ENCODE results near the gene MAL. TPM values are rescaled to one million over a fixed set of nuclear protein-coding genes. Genes with fewer than 3 reads are reported as not detected.

The MAL gene
- not detected in 2 replicates for total RNA-seq (2014; rRNA removed; shearing (Covaris generic); ENCODE audit: low replicate concordance)

GRCh38 chr2:95025406-95026319 is at the start of gene MAL:
TSS of gene MAL (plus strand) at chr2:95025708. CDS start at chr2:95025793, 85 bp downstream.
- no peak within 1 kb of the TSS for H3K4me3 ChIP-seq (ENCODE audit: low read length)
- H3K9me3 ChIP-seq (ENCODE audit: low read length) = no peaks in the 10 kb centered on the region
- H3K4me2 ChIP-seq (ENCODE audit: low read depth, low read length, poor library complexity, severe bottlenecking) = no peak within 1 kb of the TSS
- no peak within 1 kb of the TSS for H2AFZ ChIP-seq (ENCODE audit: low read length)
- no peak within 1 kb of the TSS for H3K27ac ChIP-seq (ENCODE audit: low read length)
- no peaks in the 10 kb centered on the region for H3K4me1 ChIP-seq (ENCODE audit: low read length)
- no peaks in the 10 kb centered on the region for H3K36me3 ChIP-seq (ENCODE audit: insufficient read depth, low read length)
- no peaks in the 10 kb centered on the region for H3K9me2 ChIP-seq (replicated peaks; ENCODE audit: insufficient read depth, low read length)
- H3K9ac ChIP-seq (ENCODE audit: low read length) = no peak within 1 kb of the TSS
- DNase-seq = no peak
- H3K27me3 ChIP-seq (ENCODE audit: low read length) = no peaks in the 10 kb centered on the region
- no peaks in the 10 kb centered on the region for H3K79me2 ChIP-seq (ENCODE audit: low read length)
- H4K20me1 ChIP-seq (ENCODE audit: insufficient read depth, low read depth, low read length) = no peaks in the 10 kb centered on the region

- Histone ChIP-seq H3K4me2 (ENCODE audit: low read depth, low read length, poor library complexity, severe bottlenecking) (no peak overlapping the region), H4K20me1 (ENCODE audit: insufficient read depth, low read depth, low read length) (no peaks in the 10 kb centered on the region), H3K4me3 (ENCODE audit: low read length) (no peak overlapping the region), H3K9me3 (ENCODE audit: low read length) (no peaks in the 10 kb centered on the region), H3K9me2 (replicated peaks; ENCODE audit: insufficient read depth, low read length) (no peaks in the 10 kb centered on the region), H3K36me3 (ENCODE audit: insufficient read depth, low read length) (no peaks in the 10 kb centered on the region), H3K27ac (ENCODE audit: low read length) (no peak overlapping the region), H2AFZ (ENCODE audit: low read length) (no peak overlapping the region), H3K9ac (ENCODE audit: low read length) (no peak overlapping the region), H3K4me1 (ENCODE audit: low read length) (no peaks in the 10 kb centered on the region), H3K79me2 (ENCODE audit: low read length) (no peaks in the 10 kb centered on the region), H3K27me3 (ENCODE audit: low read length) (no peaks in the 10 kb centered on the region)
- DNase-seq = no peak
Observed at GRCh38 chr2:94977826-94978225, 47.7 kb upstream of the MAL start.

GRCh38 chr2:94978917-94979316 is 46.6 kb upstream of the MAL start:
- Histone ChIP-seq H3K4me2 (ENCODE audit: low read depth, low read length, poor library complexity, severe bottlenecking) (no peak overlapping the region), H3K27me3 (ENCODE audit: low read length) (no peaks in the 10 kb centered on the region), H3K9ac (ENCODE audit: low read length) (no peak overlapping the region), H3K79me2 (ENCODE audit: low read length) (no peaks in the 10 kb centered on the region), H3K9me2 (replicated peaks; ENCODE audit: insufficient read depth, low read length) (no peaks in the 10 kb centered on the region), H3K27ac (ENCODE audit: low read length) (no peak overlapping the region), H3K4me1 (ENCODE audit: low read length) (no peaks in the 10 kb centered on the region), H2AFZ (ENCODE audit: low read length) (no peak overlapping the region), H3K4me3 (ENCODE audit: low read length) (no peak overlapping the region), H3K9me3 (ENCODE audit: low read length) (no peaks in the 10 kb centered on the region), H3K36me3 (ENCODE audit: insufficient read depth, low read length) (no peaks in the 10 kb centered on the region), H4K20me1 (ENCODE audit: insufficient read depth, low read depth, low read length) (no peaks in the 10 kb centered on the region)
- no peak for DNase-seq

GRCh38 chr2:94979406-94980375 is 45.8 kb upstream of the MAL start:
- DNase-seq = no peak
- no peaks in the 10 kb centered on the region for H3K27me3 ChIP-seq (ENCODE audit: low read length)
- H3K27ac ChIP-seq (ENCODE audit: low read length) = no peak overlapping the region
- H3K4me3 ChIP-seq (ENCODE audit: low read length) = no peak overlapping the region
- H3K79me2 ChIP-seq (ENCODE audit: low read length) = no peaks in the 10 kb centered on the region
- no peak overlapping the region for H3K9ac ChIP-seq (ENCODE audit: low read length)
- no peaks in the 10 kb centered on the region for H3K9me2 ChIP-seq (replicated peaks; ENCODE audit: insufficient read depth, low read length)
- H3K4me1 ChIP-seq (ENCODE audit: low read length) = no peaks in the 10 kb centered on the region
- no peaks in the 10 kb centered on the region for H3K36me3 ChIP-seq (ENCODE audit: insufficient read depth, low read length)
- no peak overlapping the region for H2AFZ ChIP-seq (ENCODE audit: low read length)
- H3K9me3 ChIP-seq (ENCODE audit: low read length) = no peaks in the 10 kb centered on the region
- no peaks in the 10 kb centered on the region for H4K20me1 ChIP-seq (ENCODE audit: insufficient read depth, low read depth, low read length)
- no peak overlapping the region for H3K4me2 ChIP-seq (ENCODE audit: low read depth, low read length, poor library complexity, severe bottlenecking)

GRCh38 chr2:94980406-94980805 is 45.1 kb upstream of the MAL start:
- Histone ChIP-seq H3K4me1 (ENCODE audit: low read length) (no peaks in the 10 kb centered on the region), H3K27me3 (ENCODE audit: low read length) (no peaks in the 10 kb centered on the region), H4K20me1 (ENCODE audit: insufficient read depth, low read depth, low read length) (no peaks in the 10 kb centered on the region), H3K9ac (ENCODE audit: low read length) (no peak overlapping the region), H3K79me2 (ENCODE audit: low read length) (no peaks in the 10 kb centered on the region), H3K27ac (ENCODE audit: low read length) (no peak overlapping the region), H3K4me2 (ENCODE audit: low read depth, low read length, poor library complexity, severe bottlenecking) (no peak overlapping the region), H3K4me3 (ENCODE audit: low read length) (no peak overlapping the region), H3K9me2 (replicated peaks; ENCODE audit: insufficient read depth, low read length) (no peaks in the 10 kb centered on the region), H2AFZ (ENCODE audit: low read length) (no peak overlapping the region), H3K36me3 (ENCODE audit: insufficient read depth, low read length) (no peaks in the 10 kb centered on the region), H3K9me3 (ENCODE audit: low read length) (no peaks in the 10 kb centered on the region)
- DNase-seq = no peak

- Histone ChIP-seq H4K20me1 (ENCODE audit: insufficient read depth, low read depth, low read length) (no peaks in the 10 kb centered on the region), H3K9me2 (replicated peaks; ENCODE audit: insufficient read depth, low read length) (no peaks in the 10 kb centered on the region), H3K27me3 (ENCODE audit: low read length) (no peaks in the 10 kb centered on the region), H3K79me2 (ENCODE audit: low read length) (no peaks in the 10 kb centered on the region), H3K4me3 (ENCODE audit: low read length) (no peak overlapping the region), H3K4me1 (ENCODE audit: low read length) (no peaks in the 10 kb centered on the region), H2AFZ (ENCODE audit: low read length) (no peak overlapping the region), H3K9me3 (ENCODE audit: low read length) (no peaks in the 10 kb centered on the region), H3K27ac (ENCODE audit: low read length) (no peak overlapping the region), H3K36me3 (ENCODE audit: insufficient read depth, low read length) (no peaks in the 10 kb centered on the region), H3K4me2 (ENCODE audit: low read depth, low read length, poor library complexity, severe bottlenecking) (no peak overlapping the region), H3K9ac (ENCODE audit: low read length) (no peak overlapping the region)
- no peak for DNase-seq
Observed at GRCh38 chr2:94982156-94982555, 43.4 kb upstream of the MAL start.

GRCh38 chr2:94982675-94983074 is 42.8 kb upstream of the MAL start:
- H3K4me2 ChIP-seq (ENCODE audit: low read depth, low read length, poor library complexity, severe bottlenecking) = no peak overlapping the region
- H3K4me1 ChIP-seq (ENCODE audit: low read length) = no peaks in the 10 kb centered on the region
- H2AFZ ChIP-seq (ENCODE audit: low read length) = no peak overlapping the region
- H3K27me3 ChIP-seq (ENCODE audit: low read length) = no peaks in the 10 kb centered on the region
- no peaks in the 10 kb centered on the region for H3K9me3 ChIP-seq (ENCODE audit: low read length)
- DNase-seq = no peak
- no peak overlapping the region for H3K9ac ChIP-seq (ENCODE audit: low read length)
- no peaks in the 10 kb centered on the region for H3K79me2 ChIP-seq (ENCODE audit: low read length)
- no peak overlapping the region for H3K27ac ChIP-seq (ENCODE audit: low read length)
- H3K9me2 ChIP-seq (replicated peaks; ENCODE audit: insufficient read depth, low read length) = no peaks in the 10 kb centered on the region
- H3K4me3 ChIP-seq (ENCODE audit: low read length) = no peak overlapping the region
- no peaks in the 10 kb centered on the region for H4K20me1 ChIP-seq (ENCODE audit: insufficient read depth, low read depth, low read length)
- no peaks in the 10 kb centered on the region for H3K36me3 ChIP-seq (ENCODE audit: insufficient read depth, low read length)

- Histone ChIP-seq H3K9me3 (ENCODE audit: low read length) (no peaks in the 10 kb centered on the region), H3K9me2 (replicated peaks; ENCODE audit: insufficient read depth, low read length) (no peaks in the 10 kb centered on the region), H4K20me1 (ENCODE audit: insufficient read depth, low read depth, low read length) (no peaks in the 10 kb centered on the region), H3K9ac (ENCODE audit: low read length) (no peak overlapping the region), H3K4me1 (ENCODE audit: low read length) (no peaks in the 10 kb centered on the region), H3K4me2 (ENCODE audit: low read depth, low read length, poor library complexity, severe bottlenecking) (no peak overlapping the region), H3K27ac (ENCODE audit: low read length) (no peak overlapping the region), H3K4me3 (ENCODE audit: low read length) (no peak overlapping the region), H3K27me3 (ENCODE audit: low read length) (no peaks in the 10 kb centered on the region), H2AFZ (ENCODE audit: low read length) (no peak overlapping the region), H3K79me2 (ENCODE audit: low read length) (no peaks in the 10 kb centered on the region), H3K36me3 (ENCODE audit: insufficient read depth, low read length) (no peaks in the 10 kb centered on the region)
- no peak for DNase-seq
Observed at GRCh38 chr2:94984964-94985575, 40.4 kb upstream of the MAL start.

All from Karpas-422 (cell line).